Neural cell (in vitro differentiated cells): ENCODE data around the gene TRMT2A. TPM values are rescaled to one million over a fixed set of nuclear protein-coding genes. Genes with fewer than 3 reads are reported as not detected.
A peak's percentile ranks its signal among the peaks of the same experiment; 100 is the strongest.

ENCODE experiments used
- H2AFZ ChIP-seq: fragments of 200-600, 300-800 bp; sonication (generic), shearing (Covaris generic); 2 replicates; pipeline ENCODE4 v1.6.0; 2014; ENCODE audit warnings: low read depth, mild to moderate bottlenecking, antibody characterized with exemption, low read length, moderate library complexity
- H3F3A ChIP-seq: fragments of 200-600 bp; shearing (Covaris generic); 2 replicates; pipeline ENCODE4 v1.6.1; 2016; ENCODE audit warnings: mild to moderate bottlenecking, moderate library complexity, mixed read lengths, antibody characterized with exemption, low read length; ENCODE audit not compliant: insufficient read depth, poor library complexity, severe bottlenecking
- H3K27ac ChIP-seq: fragments of 200-600, 300-800 bp; sonication (generic), shearing (Covaris generic); 2 replicates; pipeline ENCODE4 v1.5.1; 2014; ENCODE audit warnings: mild to moderate bottlenecking, low read length, moderate library complexity
- H3K27me3 ChIP-seq: fragments of 300-800, 200-600 bp; sonication (generic), shearing (Covaris generic); 2 replicates; pipeline ENCODE4 v1.6.0; 2014; ENCODE audit warnings: mild to moderate bottlenecking, low read depth, low read length, moderate library complexity; ENCODE audit not compliant: insufficient read depth
- H3K36me3 ChIP-seq: fragments of 300-800, 200-600 bp; sonication (generic), shearing (Covaris generic); 2 replicates; pipeline ENCODE4 v1.5.1; 2014; ENCODE audit warnings: mild to moderate bottlenecking, antibody characterized with exemption, low read length, moderate library complexity; ENCODE audit not compliant: insufficient read depth
- H3K4me2 ChIP-seq: fragments of 300-800, 200-600 bp; sonication (generic), shearing (Covaris generic); 2 replicates; pipeline ENCODE4 v1.6.0; 2014; ENCODE audit warnings: mild to moderate bottlenecking, low read length
- H3K4me3 ChIP-seq: fragments of 300-800, 200-600 bp; sonication (generic), shearing (Covaris generic); 2 replicates; pipeline ENCODE4 v1.5.1; 2014; ENCODE audit warnings: mild to moderate bottlenecking, low read length, moderate library complexity
- H3K79me2 ChIP-seq: fragments of 200-600 bp; shearing (Covaris generic); replicated peaks from 2 replicates; pipeline ENCODE4 v1.6.0; 2014; ENCODE audit warnings: mild to moderate bottlenecking, low read length, moderate library complexity; ENCODE audit not compliant: insufficient read depth
- H3K9ac ChIP-seq: fragments of 300-800, 200-600 bp; sonication (generic), shearing (Covaris generic); 2 replicates; pipeline ENCODE4 v1.6.1; 2016; ENCODE audit warnings: mild to moderate bottlenecking, low read length, mixed read lengths
- H3K9me2 ChIP-seq: fragments of 200-600 bp; shearing (Covaris generic); 2 replicates; pipeline ENCODE4 v1.6.1; 2016; ENCODE audit warnings: mild to moderate bottlenecking, low read length, mixed read lengths; ENCODE audit not compliant: insufficient read depth
- H3K9me3 ChIP-seq: fragments of 200-600, 300-800 bp; sonication (generic), shearing (Covaris generic); 2 replicates; pipeline ENCODE4 v1.6.1; 2016; ENCODE audit warnings: mild to moderate bottlenecking, mixed run types, low read length, moderate library complexity, mixed read lengths
- H4K20me1 ChIP-seq: fragments of 200-600 bp; shearing (Covaris generic); 2 replicates; pipeline ENCODE4 v1.6.1; 2016; ENCODE audit warnings: mild to moderate bottlenecking, mixed run types; ENCODE audit not compliant: insufficient read depth
- CTCF ChIP-seq: fragments of 450-650 bp; IDR thresholded peaks from 2 replicates; pipeline ENCODE4 v1.5.1; 2014; ENCODE audit warnings: antibody characterized with exemption, mild to moderate bottlenecking, moderate library complexity; ENCODE audit not compliant: poor library complexity, severe bottlenecking
- EP300 ChIP-seq: fragments of 450-650 bp; conservative IDR thresholded peaks from 2 replicates; pipeline ENCODE4 v1.6.1; 2014; ENCODE audit warnings: antibody characterized with exemption, mild to moderate bottlenecking, moderate library complexity; ENCODE audit not compliant: poor library complexity, severe bottlenecking
- EZH2 ChIP-seq: fragments of 200-600, 300-800 bp; shearing (Covaris generic), sonication (generic); IDR thresholded peaks from 2 replicates; pipeline ENCODE4 v1.6.1; 2014; ENCODE audit warnings: antibody characterized with exemption, low read length, borderline replicate concordance, mild to moderate bottlenecking; ENCODE audit not compliant: insufficient read depth, poor library complexity, severe bottlenecking
- MXI1 ChIP-seq: fragments of 450-650 bp; conservative IDR thresholded peaks from 2 replicates; pipeline ENCODE4 v1.6.1; 2014; ENCODE audit warnings: antibody characterized with exemption, mild to moderate bottlenecking; ENCODE audit not compliant: poor library complexity, severe bottlenecking
- RAD21 ChIP-seq: fragments of 450-650 bp; conservative IDR thresholded peaks from 2 replicates; pipeline ENCODE4 v1.6.1; 2014; ENCODE audit warnings: antibody characterized with exemption, mild to moderate bottlenecking, moderate library complexity
- SMC3 ChIP-seq: fragments of 450-650 bp; conservative IDR thresholded peaks from 2 replicates; pipeline ENCODE4 v1.6.1; 2014; ENCODE audit warnings: antibody characterized with exemption, mild to moderate bottlenecking, moderate library complexity; ENCODE audit not compliant: poor library complexity
- TAF1 ChIP-seq: IDR thresholded peaks from 2 replicates; pipeline ENCODE4 v1.6.1; 2012; ENCODE audit warnings: low read depth
- polyA plus RNA-seq: library from polyadenylated mRNA; depleted of rRNA; stranded (reverse); fragments of >200 nt; gene quantifications from 2 replicates; pipeline ENCODE4 v1.2.3, GENCODE V29; 2014
- TF ChIP-seq, protein P1 (sequence below): IDR thresholded peaks from 2 replicates; pipeline ENCODE4 v1.6.1; 2012; ENCODE audit warnings: borderline replicate concordance

Gene TRMT2A
- polyA plus RNA-seq, 1 donor from 2014 or later, result 96.7 TPM

DNA sequence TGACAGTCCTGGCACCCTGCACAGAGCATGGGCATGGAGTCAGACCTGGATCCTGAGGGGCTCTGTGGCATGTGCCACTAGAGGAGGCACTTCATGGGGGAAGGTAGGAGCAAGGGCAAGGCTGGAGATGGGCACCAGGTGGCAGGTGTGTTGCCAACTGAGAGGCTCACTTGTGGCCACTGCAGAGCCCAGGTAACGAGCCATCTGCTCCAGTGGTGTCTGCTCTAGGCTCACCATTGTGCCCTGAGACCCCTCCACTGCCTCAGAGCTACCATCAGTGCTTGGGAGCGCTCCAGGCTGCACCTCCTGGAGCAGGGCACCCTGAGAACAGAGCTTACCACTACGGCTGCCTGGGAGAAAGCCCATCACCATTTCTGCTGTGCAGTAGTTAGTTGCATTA lies 13.3 kb upstream of the TRMT2A start:
- Histone ChIP-seq H3K9me2 (no peaks in the 10 kb centered on the region), H3K9me3 (no peaks in the 10 kb centered on the region), H3K9ac (peak overlapping the region; percentile 86), H3F3A (no peaks in the 10 kb centered on the region), H2AFZ (no peak overlapping the region), H4K20me1 (no peaks in the 10 kb centered on the region), H3K4me2 (no peak overlapping the region), H3K27ac (peak overlapping the region; percentile 44), H3K27me3 (no peaks in the 10 kb centered on the region), H3K79me2 (no peaks in the 10 kb centered on the region), H3K36me3 (no peaks in the 10 kb centered on the region), H3K4me3 (peak overlapping the region; percentile 82)
- TF ChIP-seq EZH2 (no peak), RAD21 (no peak), MXI1 (no peak), SMC3 (no peak), EP300 (no peak), CTCF (peak; percentile 20)
- TF ChIP-seq, protein P1, sequence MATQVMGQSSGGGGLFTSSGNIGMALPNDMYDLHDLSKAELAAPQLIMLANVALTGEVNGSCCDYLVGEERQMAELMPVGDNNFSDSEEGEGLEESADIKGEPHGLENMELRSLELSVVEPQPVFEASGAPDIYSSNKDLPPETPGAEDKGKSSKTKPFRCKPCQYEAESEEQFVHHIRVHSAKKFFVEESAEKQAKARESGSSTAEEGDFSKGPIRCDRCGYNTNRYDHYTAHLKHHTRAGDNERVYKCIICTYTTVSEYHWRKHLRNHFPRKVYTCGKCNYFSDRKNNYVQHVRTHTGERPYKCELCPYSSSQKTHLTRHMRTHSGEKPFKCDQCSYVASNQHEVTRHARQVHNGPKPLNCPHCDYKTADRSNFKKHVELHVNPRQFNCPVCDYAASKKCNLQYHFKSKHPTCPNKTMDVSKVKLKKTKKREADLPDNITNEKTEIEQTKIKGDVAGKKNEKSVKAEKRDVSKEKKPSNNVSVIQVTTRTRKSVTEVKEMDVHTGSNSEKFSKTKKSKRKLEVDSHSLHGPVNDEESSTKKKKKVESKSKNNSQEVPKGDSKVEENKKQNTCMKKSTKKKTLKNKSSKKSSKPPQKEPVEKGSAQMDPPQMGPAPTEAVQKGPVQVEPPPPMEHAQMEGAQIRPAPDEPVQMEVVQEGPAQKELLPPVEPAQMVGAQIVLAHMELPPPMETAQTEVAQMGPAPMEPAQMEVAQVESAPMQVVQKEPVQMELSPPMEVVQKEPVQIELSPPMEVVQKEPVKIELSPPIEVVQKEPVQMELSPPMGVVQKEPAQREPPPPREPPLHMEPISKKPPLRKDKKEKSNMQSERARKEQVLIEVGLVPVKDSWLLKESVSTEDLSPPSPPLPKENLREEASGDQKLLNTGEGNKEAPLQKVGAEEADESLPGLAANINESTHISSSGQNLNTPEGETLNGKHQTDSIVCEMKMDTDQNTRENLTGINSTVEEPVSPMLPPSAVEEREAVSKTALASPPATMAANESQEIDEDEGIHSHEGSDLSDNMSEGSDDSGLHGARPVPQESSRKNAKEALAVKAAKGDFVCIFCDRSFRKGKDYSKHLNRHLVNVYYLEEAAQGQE, result no peak

DNA sequence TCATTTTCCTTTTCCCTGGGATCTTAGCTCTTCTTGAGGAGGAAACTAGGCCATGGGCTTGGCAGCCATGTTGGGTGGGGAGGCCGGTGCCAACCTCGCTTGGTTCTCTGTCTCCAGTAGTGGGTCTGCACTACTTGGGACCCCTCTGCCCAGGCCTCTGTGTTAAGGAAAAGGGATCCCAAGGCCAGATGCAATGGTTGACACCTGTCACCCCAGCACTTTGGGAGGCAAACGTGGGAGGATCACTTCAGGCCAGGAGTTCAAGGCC lies 12.7 kb upstream of the TRMT2A start:
- Histone ChIP-seq H4K20me1 (no peaks in the 10 kb centered on the region), H3K27ac (no peak overlapping the region), H3F3A (no peaks in the 10 kb centered on the region), H3K4me2 (no peak overlapping the region), H3K36me3 (no peaks in the 10 kb centered on the region), H3K9ac (no peak overlapping the region), H3K79me2 (no peaks in the 10 kb centered on the region), H3K9me3 (no peaks in the 10 kb centered on the region), H3K9me2 (no peaks in the 10 kb centered on the region), H2AFZ (no peak overlapping the region), H3K27me3 (no peaks in the 10 kb centered on the region), H3K4me3 (no peak overlapping the region)
- TF ChIP-seq SMC3 (no peak), EZH2 (no peak), MXI1 (no peak), EP300 (no peak), CTCF (no peak), TAF1 (no peak)
